Small intestine (tissue), 7 donors: ENCODE results near the gene TP73. TPM values are rescaled to one million over a fixed set of nuclear protein-coding genes. Genes with fewer than 3 reads are reported as not detected.

Experiments used
- DNase-seq, 2 donors: peaks; one replicate each; pipeline versions ENCODE4 v3.0.0 to v3.0.0-alpha.2; 2013
- FAIRE-seq: peaks from 2 replicates; lab custom pipeline; 2012; peaks lifted over from hg19 to GRCh38; lab: Jason Lieb, UNC
- H3K27ac ChIP-seq, 3 donors: one replicate each; pipeline ENCODE4 v1.5.1; 2013; ENCODE audit warnings: low read length in 2 of 3, mild to moderate bottlenecking in 2 of 3, control low read depth in 1 of 3, inconsistent platforms in 1 of 3, low read depth in 1 of 3, moderate library complexity in 1 of 3
- H3K27me3 ChIP-seq, 3 donors: one replicate each; pipeline ENCODE4 v1.6.1; 2013; ENCODE audit warnings: low read length in 3 of 3, inconsistent platforms in 1 of 3; ENCODE audit not compliant: control insufficient read depth in 3 of 3, insufficient read depth in 3 of 3
- H3K36me3 ChIP-seq, 3 donors: one replicate each; pipeline ENCODE4 v1.6.1; 2013; ENCODE audit warnings: low read length in 3 of 3, inconsistent platforms in 1 of 3, low read depth in 1 of 3, mild to moderate bottlenecking in 1 of 3, moderate library complexity in 1 of 3; ENCODE audit not compliant: control insufficient read depth in 3 of 3, insufficient read depth in 2 of 3
- H3K4me1 ChIP-seq, 3 donors: one replicate each; pipeline ENCODE4 v1.6.1; 2013; ENCODE audit warnings: low read length in 2 of 3, inconsistent platforms in 1 of 3, low read depth in 1 of 3, mild to moderate bottlenecking in 1 of 3, moderate library complexity in 1 of 3; ENCODE audit not compliant: control insufficient read depth in 3 of 3, insufficient read depth in 2 of 3
- H3K4me3 ChIP-seq, 3 donors: one replicate each; pipeline ENCODE4 v1.5.1; 2013; ENCODE audit warnings: low read length in 3 of 3, control low read depth in 1 of 3, inconsistent platforms in 1 of 3, low read depth in 1 of 3, mild to moderate bottlenecking in 1 of 3, moderate library complexity in 1 of 3
- H3K9me3 ChIP-seq, 2 donors: one replicate each; pipeline ENCODE4 v1.6.1; 2013; ENCODE audit warnings: low read depth in 1 of 2, low read length in 1 of 2; ENCODE audit not compliant: control insufficient read depth in 2 of 2, insufficient read depth in 1 of 2
- WGBS, 3 donors: extraction: QIAGEN DNeasy Blood & Tissue Kit; methylation state at CpG; one replicate each; pipeline ENCODE4 v1.1.7; 2013; 5-methylcytosine and 5-hydroxymethylcytosine counted together
- polyA plus RNA-seq, 4 donors: library from polyadenylated mRNA; stranded (reverse) in 3 of 4; unstranded in 1 of 4; fragments of 200-250 nt in 3 of 4; fragments of 120-200 nt in 1 of 4; gene quantifications; one replicate each; pipeline versions ENCODE4 v1.2.1 to v1.2.3, GENCODE V29; 2013
- donor health status: healthy with polysubstance abuse.
- donor health status: control.
- donor health status: control.
- donor health status: Bipolar disorder and iron deficiency.
- donor health status: healthy.

TP73 gene
- polyA plus RNA-seq, 4 donors, result 0.15 to 0.59 TPM; not detected in 2

DNA sequence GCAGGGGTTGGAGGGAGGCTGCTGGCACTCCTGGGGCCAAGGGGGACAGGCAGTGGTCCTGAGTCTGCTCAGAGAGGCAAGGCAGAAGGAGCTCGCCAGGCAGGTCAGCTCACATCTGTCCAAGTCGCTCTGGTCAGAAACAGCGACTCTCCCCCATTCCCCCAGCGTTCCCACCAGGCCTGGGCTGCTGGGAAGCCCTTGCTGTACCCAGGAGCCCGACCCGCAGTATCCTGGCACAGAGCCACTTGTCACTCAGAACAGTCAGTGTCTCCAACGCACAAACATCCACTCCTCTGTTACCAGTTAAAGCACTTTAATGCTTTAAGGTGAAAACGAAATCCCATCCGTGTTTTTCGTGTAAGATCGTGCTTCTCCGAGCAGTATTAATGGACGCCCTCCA is 83.4 kb downstream of the TP73 start:
- 85 to 86% (median 86%) methylated on average over 13 of the region's 13 CpGs for WGBS, 3 donors

DNA sequence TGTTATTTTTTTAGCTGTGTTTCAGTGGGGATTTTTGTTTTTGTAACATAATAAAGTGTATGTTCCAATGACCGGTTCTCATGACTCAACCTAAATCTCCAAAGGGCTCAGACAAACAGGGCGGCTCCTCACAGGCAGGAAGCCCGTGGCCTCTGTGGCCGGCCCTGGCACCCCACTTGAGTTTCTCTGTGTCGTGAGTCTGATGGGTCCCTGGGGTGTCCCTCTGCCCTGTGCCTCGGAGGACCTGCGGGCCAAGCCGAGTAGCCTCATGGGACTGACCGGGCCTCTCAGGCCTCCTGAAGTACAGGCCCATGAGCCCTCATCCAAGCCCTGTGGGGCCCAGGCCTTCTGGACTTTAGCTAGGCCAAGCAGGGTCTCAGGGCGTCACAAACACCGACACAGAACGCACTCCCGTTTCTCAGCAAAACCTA is 83.8 kb downstream of the TP73 start:
- H3K36me3 ChIP-seq, result peaks cover 0 to 38% (median 12%) of the 10 kb centered on the region in 3 donors
- H3K27ac ChIP-seq, result no peak overlapping the region
- H3K9me3 ChIP-seq, result no peaks in the 10 kb centered on the region
- no peak overlapping the region for H3K4me3 ChIP-seq
- H3K4me1 ChIP-seq, result peaks cover 0 to 26% (median 0%) of the 10 kb centered on the region in 3 donors
- FAIRE-seq, result no peak
- no peak for DNase-seq
- H3K27me3 ChIP-seq, result no peaks in the 10 kb centered on the region
- WGBS, 3 donors, result 90 to 92% (median 91%) methylated on average over 13 of the region's 13 CpGs

More for the DNA sequence above, 83.4 kb downstream of the TP73 start:
- Histone ChIP-seq H3K27me3 (no peaks in the 10 kb centered on the region), H3K27ac (no peak overlapping the region), H3K4me1 (peaks cover 0 to 26% (median 0%) of the 10 kb centered on the region in 3 donors), H3K9me3 (no peaks in the 10 kb centered on the region), H3K36me3 (peaks cover 0 to 35% (median 12%) of the 10 kb centered on the region in 3 donors), H3K4me3 (no peak overlapping the region)
- DNase-seq (no peak), FAIRE-seq (no peak)

DNA sequence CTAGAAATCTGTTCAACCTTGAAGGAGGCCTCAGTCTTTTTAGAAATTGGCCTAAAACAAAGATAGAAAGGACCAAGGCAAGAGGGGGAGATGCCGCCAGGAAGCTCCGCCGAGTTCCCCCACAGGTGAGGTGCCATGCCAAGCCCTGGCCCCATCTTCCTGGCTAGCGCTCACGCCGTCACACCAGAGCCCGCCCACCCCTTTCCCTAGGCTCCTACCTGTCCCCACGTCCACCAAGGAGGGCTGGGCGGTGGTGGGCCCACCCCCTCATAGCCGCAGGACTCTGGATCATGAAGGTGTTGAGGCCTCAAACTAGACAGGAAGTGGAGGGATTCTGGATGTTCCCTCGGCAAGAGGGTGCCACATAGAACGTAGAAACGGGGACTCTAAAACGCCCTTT is 84.4 kb downstream of the TP73 start:
- H3K9me3 ChIP-seq, result no peaks in the 10 kb centered on the region
- peaks cover 0 to 26% (median 0%) of the 10 kb centered on the region in 3 donors for H3K4me1 ChIP-seq
- H3K4me3 ChIP-seq, result no peak overlapping the region
- 88 to 92% (median 89%) methylated on average over 14 of the region's 14 CpGs for WGBS, 3 donors
- DNase-seq (no peak), FAIRE-seq (no peak)
- peaks cover 0 to 43% (median 12%) of the 10 kb centered on the region in 3 donors for H3K36me3 ChIP-seq
- no peak overlapping the region for H3K27ac ChIP-seq
- no peaks in the 10 kb centered on the region for H3K27me3 ChIP-seq

DNA sequence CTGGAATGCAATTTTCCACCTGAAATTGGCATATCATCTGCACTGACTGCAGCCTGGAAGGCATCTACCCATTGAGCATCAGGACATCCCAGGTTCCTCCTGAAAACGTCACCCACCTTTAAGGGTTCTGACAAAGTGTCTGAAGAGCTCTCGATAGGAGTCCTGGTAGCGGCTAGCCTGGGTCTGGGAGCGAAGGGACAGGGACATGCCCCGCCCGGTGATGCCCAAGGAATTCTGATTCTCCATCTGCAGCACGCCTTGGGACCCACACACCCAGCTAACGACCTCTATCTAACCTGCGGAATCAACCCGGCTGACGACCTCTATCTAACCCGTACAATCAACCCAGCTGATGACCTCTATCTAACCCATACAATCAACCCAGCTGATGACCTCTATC is 86.6 kb downstream of the TP73 start:
- no peak for FAIRE-seq

DNA sequence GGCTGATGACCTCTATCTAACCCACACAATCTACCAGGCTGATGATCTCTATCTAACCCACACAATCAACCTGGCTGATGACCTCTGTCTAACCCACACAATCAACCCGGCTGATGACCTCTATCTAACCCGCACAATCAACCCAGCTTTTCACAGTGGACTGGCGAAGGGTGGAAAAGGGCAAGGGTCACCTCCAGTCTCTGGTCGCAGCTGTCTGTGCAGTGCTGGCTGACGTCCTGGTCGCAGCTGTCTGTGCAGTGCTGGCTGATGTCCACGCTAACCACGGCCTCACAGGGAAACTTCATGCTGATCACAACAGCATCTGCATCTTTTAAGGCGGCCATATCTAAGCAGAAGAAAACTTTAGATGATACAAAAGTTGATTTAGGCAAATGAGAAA is 87.7 kb downstream of the TP73 start:
- FAIRE-seq (no peak), DNase-seq (no peak)
- H3K36me3 ChIP-seq, result peaks cover 0 to 59% (median 12%) of the 10 kb centered on the region in 3 donors
- peaks cover 0 to under 1% (median 0%) of the 10 kb centered on the region in 3 donors for H3K4me1 ChIP-seq
- no peaks in the 10 kb centered on the region for H3K27me3 ChIP-seq
- H3K9me3 ChIP-seq, result no peaks in the 10 kb centered on the region
- no peak overlapping the region for H3K27ac ChIP-seq
- 79 to 84% (median 84%) methylated on average over 9 of the region's 9 CpGs for WGBS, 3 donors
- no peak overlapping the region for H3K4me3 ChIP-seq

More for the DNA sequence above, 86.6 kb downstream of the TP73 start:
- 90 to 95% (median 92%) methylated on average over 12 of the region's 12 CpGs for WGBS, 3 donors
- Histone ChIP-seq H3K36me3 (peaks cover 0 to 58% (median 12%) of the 10 kb centered on the region in 3 donors), H3K4me3 (no peak overlapping the region), H3K9me3 (no peaks in the 10 kb centered on the region), H3K27ac (no peak overlapping the region), H3K27me3 (no peaks in the 10 kb centered on the region), H3K4me1 (peaks cover 0 to 8% (median 0%) of the 10 kb centered on the region in 3 donors)
- DNase-seq, result no peak

DNA sequence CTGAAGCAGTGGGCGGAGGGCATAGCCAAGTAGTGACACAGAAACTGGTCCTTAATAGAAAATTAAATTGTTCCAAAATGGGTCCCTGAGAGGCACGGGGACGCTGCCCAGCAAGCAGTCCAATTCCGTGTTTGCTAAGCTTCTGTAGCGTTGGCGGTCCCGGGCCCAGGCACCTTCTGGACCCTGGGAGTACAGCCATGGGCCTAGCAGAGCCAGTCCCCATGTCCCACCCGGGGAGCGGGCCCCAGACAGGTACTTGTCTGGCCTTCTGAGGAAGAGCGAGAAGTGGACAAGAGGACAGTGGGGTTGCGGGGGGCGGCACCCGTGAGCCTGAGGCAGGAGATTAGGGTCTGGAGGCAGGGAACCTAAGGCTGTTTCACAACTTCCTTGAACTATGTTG is 88.4 kb downstream of the TP73 start:
- H3K27ac ChIP-seq, result no peak overlapping the region
- peaks cover 0 to 62% (median 12%) of the 10 kb centered on the region in 3 donors for H3K36me3 ChIP-seq
- WGBS, 3 donors, result 97 to 98% (median 98%) methylated on average over 13 of the region's 13 CpGs
- H3K4me3 ChIP-seq, result no peak overlapping the region
- H3K27me3 ChIP-seq, result no peaks in the 10 kb centered on the region
- FAIRE-seq, result no peak
- H3K9me3 ChIP-seq, result no peaks in the 10 kb centered on the region
- peaks cover 0 to 3% (median 0%) of the 10 kb centered on the region in 3 donors for H3K4me1 ChIP-seq
- no peak for DNase-seq

DNA sequence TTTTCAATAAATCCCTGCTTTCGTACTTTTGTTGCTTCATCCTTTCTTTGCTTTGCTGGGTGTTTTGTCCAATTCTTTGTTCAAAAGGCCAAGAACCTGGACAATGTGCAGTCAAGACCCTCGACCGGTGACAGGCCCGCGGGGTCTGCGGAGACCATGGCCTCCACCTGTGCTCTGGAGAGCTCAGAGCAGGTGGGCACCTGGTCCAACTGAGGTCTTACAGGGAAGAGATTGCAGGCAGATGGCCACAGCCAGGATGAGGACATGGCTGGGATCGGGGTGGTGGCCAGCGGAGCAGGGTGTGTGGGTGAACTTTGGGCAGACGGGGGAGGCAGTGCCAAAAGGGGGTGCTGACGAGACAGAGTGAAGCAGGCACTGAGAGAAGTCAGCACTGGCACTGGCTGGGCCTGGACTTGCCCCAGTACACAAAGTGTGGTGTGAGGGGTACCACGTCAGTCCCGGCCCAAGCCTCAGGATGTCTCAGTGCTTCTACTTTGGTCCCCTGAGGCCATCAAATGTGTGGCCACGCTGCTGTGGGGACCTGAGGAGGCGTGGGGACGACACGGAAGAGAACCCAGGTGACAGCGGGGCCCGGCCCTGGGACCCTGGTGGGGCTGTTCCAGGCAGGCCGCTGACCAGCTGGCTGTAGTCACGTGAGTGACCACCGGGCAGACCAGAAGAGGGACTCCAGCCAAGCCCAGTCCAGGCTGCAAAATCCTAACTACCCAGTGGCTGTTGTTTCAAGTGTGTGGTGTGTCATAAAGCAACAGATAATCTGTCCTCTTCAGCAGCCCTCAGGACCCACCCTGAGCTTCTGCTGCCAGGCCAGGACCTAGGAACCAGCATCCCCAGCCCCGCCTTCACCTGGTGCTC is 89.5 kb downstream of the TP73 start:
- no peaks in the 10 kb centered on the region for H3K9me3 ChIP-seq
- FAIRE-seq (no peak), DNase-seq (no peak)
- H3K4me1 ChIP-seq, result peaks cover 0 to 3% (median 0%) of the 10 kb centered on the region in 3 donors
- H3K36me3 ChIP-seq, result peaks cover 0 to 54% (median 6%) of the 10 kb centered on the region in 3 donors
- no peak overlapping the region for H3K27ac ChIP-seq
- no peaks in the 10 kb centered on the region for H3K27me3 ChIP-seq
- WGBS, 3 donors, result 92 to 95% (median 93%) methylated on average over 22 of the region's 22 CpGs
- H3K4me3 ChIP-seq, result no peak overlapping the region

DNA sequence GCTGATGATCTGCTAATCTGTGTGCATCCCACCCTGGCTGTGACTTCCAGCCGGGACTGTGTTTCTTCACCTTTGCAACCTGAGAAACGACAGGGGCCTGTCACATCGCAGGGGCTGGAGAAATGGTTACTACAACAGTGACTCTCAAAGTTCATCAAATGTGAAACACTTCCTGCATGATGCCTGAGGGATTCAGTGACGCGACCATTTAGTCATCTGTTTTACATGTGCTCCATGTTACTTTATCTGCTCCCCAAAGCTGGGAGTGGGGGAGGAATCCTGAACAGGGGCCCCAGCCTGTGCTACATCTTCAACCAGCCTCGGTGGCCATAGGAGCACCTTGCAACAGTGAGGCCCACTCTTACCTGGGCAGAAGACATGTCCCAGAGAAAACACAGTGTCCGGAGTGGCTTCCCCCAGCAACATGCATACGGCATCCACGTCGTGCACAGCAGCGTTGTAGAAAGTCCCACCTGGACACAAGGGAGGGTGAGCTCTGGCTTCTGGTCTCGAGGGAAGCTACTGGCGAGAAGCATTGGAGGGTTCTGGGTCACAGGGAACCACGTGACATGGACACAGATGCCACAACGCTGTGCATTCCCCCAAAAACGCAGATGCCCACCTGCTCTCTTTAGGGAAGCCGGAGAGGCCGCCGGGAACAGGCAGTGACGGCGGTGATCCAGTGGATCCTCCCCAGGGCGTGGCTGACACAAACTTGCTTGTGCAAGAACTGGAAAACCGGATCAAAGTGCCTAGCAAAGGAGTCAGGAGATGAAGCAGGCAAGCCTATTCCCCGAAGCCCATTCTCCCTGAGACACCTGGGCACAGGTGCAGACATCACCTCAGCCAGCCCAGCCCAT is 90.4 kb downstream of the TP73 start:
- no peak for FAIRE-seq
- 84 to 89% (median 89%) methylated on average over 24 of the region's 24 CpGs for WGBS, 3 donors
- Histone ChIP-seq H3K27me3 (no peaks in the 10 kb centered on the region), H3K4me3 (no peak overlapping the region), H3K4me1 (peaks cover 0 to 3% (median 3%) of the 10 kb centered on the region in 3 donors), H3K36me3 (peaks cover 0 to 54% (median 6%) of the 10 kb centered on the region in 3 donors), H3K27ac (no peak overlapping the region), H3K9me3 (no peaks in the 10 kb centered on the region)
- no peak for DNase-seq
